Activated T-cell treated with anti-CD3 and anti-CD28 coated beads, Interleukin-2, amount 50 U/mL, for 24 hours (primary cell): ENCODE measurements around the gene QPCTL.
"Not testable (repeated sequence)": the region's sequence is repeated elsewhere in the genome, so short reads cannot be mapped to it uniquely, and the experiment has no call there.

Source experiments
- DNase-seq: peaks from one replicate; pipeline ENCODE4 v3.0.0-alpha.2; 2020
- H3K27ac Mint-ChIP-seq: 2 replicates; pipeline ENCODE4 v1.8.0; 2020; ENCODE audit warnings: mild to moderate bottlenecking, mixed read lengths
- H3K27me3 Mint-ChIP-seq: 2 replicates; pipeline ENCODE4 v1.8.0; 2020; ENCODE audit warnings: mixed read lengths
- H3K36me3 Mint-ChIP-seq: 2 replicates; pipeline ENCODE4 v1.8.0; 2020; ENCODE audit warnings: low read depth, mixed read lengths
- H3K4me1 Mint-ChIP-seq: 2 replicates; pipeline ENCODE4 v1.8.0; 2020; ENCODE audit warnings: low read depth, mixed read lengths
- H3K4me3 Mint-ChIP-seq: 2 replicates; pipeline ENCODE4 v1.8.0; 2020; ENCODE audit warnings: mild to moderate bottlenecking, moderate library complexity, mixed read lengths
- H3K9me3 Mint-ChIP-seq: 2 replicates; pipeline ENCODE4 v1.8.0; 2020; ENCODE audit warnings: mixed read lengths

The QPCTL gene

DNA sequence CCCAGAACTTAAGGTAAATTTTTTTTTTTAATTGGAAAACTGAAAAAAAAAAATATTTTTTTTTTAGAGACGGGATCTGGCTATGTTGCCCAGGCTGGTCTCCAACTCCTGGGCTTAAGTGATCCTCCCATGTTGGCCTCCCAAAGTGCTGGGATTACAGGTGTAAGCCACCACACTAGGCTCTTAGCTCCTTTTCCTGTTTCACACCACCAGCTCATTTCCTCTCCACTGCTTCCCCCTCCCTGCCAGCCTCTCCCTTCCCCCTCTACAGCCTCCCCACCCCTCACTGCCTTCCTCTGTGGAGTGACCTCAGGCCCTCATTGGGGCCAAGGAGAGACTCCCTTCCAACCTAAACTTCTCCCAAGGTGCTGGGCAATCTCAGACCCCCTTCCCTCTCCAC, 28.7 kb upstream of the QPCTL start:
- Mint-ChIP-seq H3K4me3 (no peak overlapping the region), H3K4me1 (peaks cover 19% of the 10 kb centered on the region), H3K36me3 (no peaks in the 10 kb centered on the region), H3K27ac (no peak overlapping the region), H3K9me3 (no peaks in the 10 kb centered on the region), H3K27me3 (peaks cover 12% of the 10 kb centered on the region)
- no peak for DNase-seq

DNA sequence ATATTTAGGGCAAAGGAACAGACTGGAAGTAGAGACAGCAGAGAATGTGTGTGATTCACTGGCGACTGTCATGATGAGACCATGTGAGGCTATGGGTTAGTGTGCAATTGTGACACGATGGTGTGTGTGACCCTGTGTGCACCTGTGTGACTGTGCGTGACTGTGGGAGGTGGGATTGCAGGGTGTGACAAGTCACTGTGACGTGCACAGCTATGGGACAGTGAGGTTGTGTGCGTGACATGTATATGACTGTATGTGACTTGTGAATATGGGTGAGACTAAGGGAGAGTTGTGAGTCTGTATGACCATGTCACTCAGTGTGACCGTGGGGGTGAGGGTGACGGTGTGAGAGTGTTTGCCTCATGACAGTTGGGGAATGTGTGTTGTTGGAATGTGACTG, 27.9 kb upstream of the QPCTL start:
- Mint-ChIP-seq H3K9me3 (no peaks in the 10 kb centered on the region), H3K4me1 (peaks cover 26% of the 10 kb centered on the region), H3K27ac (no peak overlapping the region), H3K27me3 (peaks cover 18% of the 10 kb centered on the region), H3K4me3 (no peak overlapping the region), H3K36me3 (no peaks in the 10 kb centered on the region)
- DNase-seq = no peak

DNA sequence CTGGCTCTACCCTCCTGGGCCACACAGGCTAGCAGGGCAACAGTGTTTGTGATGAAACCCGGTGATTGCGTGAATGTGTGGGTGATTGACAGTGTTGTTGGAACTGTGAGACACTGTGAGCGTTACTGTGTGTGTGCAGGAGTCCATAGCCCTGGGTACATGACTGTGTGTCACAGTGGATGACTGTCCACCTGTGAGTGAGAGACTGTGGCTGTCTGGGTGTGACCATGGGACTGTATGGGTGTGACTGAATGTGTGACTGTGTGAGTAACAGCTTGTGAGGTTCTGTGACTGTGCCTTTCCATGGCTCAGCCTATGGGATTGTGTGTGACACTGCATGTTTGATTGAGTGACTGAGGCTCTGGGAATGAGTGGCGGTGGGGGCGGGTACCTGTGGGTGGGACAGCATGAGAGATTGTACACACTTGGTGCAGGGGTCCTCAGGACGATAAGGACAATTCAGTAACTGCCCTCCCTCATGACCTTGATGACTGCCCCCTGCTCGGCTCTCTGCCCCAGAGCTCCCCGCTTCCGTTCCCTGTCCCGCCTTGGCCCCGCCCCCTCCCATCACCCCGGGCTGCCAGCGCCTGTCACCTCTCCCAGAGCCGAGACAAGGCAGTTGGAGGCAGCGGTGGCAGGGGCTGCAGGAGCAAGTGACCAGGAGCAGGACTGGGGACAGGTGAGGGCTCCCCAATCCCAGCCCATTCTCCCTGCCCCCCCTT, 24.7 kb upstream of the QPCTL start, which contains the start of gene GIPR:
Gene GIPR, plus strand, starts transcription at position 602 of the 722 bp plus-strand sequence. CDS start 1,300 bp downstream, outside the sequence.
- peak within 1 kb of the TSS; percentile 73 for H3K4me3 Mint-ChIP-seq
- peak; percentile 77 for DNase-seq
- no peaks in the 10 kb centered on the region for H3K9me3 Mint-ChIP-seq
- no peaks in the 10 kb centered on the region for H3K36me3 Mint-ChIP-seq
- H3K27ac Mint-ChIP-seq = peak within 1 kb of the TSS; percentile 63
- H3K4me1 Mint-ChIP-seq = peaks cover 39% of the 10 kb centered on the region
- H3K27me3 Mint-ChIP-seq = peaks cover 33% of the 10 kb centered on the region

DNA sequence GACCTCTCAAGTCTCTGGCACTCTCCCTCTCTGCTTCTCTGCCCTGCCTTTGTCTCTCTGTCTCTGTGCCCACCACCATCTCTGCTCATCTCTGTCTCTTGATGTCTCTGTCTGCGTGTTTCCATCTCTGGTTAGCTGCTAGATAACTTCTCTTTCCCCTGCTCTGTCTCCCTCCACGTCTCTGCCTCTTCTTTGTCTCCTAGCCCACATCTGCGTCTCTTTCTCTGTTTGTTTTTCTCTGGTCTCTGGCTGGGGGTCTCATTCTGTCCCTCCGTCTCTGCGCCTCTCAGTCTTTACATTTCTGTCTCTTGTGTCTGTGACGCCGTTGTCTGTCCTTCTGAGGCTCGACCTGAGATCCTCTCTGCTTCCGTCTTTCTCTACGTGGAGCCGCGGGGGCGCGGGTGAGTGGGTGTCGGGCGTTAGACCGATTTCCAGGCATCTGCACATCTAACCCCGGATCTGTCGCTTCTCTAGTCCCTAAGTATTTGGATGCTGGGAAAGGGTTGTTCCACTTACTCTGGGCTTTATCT, 24.1 kb upstream of the QPCTL start:
- no peaks in the 10 kb centered on the region for H3K9me3 Mint-ChIP-seq
- H3K27me3 Mint-ChIP-seq = peaks cover 33% of the 10 kb centered on the region
- peak; percentile 64 for DNase-seq
- H3K27ac Mint-ChIP-seq = peak overlapping the region; percentile 63
- H3K4me1 Mint-ChIP-seq = peaks cover 39% of the 10 kb centered on the region
- peak overlapping the region; percentile 73 for H3K4me3 Mint-ChIP-seq
- no peaks in the 10 kb centered on the region for H3K36me3 Mint-ChIP-seq

DNA sequence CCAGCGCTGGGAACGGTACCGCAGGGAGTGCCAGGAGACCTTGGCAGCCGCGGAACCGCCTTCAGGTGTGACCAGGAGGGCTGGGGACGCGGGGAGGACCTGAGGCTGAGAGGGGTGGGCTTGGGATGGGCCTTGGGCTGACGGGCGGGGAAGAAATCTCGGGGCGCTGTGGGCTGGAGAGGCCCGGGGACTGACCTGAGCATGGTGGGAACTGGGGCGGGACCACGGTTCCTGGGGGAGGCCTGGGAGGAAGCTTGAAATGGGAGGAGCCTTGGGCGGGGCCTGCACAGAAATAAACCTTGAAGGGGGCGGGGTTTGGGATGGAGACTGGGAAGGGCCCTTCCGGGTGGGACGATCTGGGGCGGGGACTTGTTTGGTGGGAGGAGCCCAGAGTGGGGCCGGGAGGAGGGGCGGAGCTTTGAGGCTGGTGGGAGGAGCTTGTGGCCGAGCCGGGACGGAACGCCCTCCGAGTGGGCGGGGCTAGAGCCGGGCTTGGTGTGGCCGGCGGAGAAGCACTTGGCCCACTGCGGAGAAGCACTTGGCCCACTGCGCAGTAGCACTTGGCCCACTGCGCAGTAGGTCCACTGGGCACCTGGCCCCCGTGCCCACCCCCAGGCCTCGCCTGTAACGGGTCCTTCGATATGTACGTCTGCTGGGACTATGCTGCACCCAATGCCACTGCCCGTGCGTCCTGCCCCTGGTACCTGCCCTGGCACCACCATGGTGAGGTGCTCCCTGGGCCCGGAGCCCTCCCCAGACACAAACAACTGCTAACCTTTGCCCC, 21.6 kb upstream of the QPCTL start:
- no peaks in the 10 kb centered on the region for H3K9me3 Mint-ChIP-seq
- no peaks in the 10 kb centered on the region for H3K36me3 Mint-ChIP-seq
- peaks cover 30% of the 10 kb centered on the region for H3K27me3 Mint-ChIP-seq
- H3K27ac Mint-ChIP-seq = no peak overlapping the region
- H3K4me1 Mint-ChIP-seq = peaks cover 37% of the 10 kb centered on the region
- peak; percentile 78 for DNase-seq
- peak overlapping the region; percentile 43 for H3K4me3 Mint-ChIP-seq

DNA sequence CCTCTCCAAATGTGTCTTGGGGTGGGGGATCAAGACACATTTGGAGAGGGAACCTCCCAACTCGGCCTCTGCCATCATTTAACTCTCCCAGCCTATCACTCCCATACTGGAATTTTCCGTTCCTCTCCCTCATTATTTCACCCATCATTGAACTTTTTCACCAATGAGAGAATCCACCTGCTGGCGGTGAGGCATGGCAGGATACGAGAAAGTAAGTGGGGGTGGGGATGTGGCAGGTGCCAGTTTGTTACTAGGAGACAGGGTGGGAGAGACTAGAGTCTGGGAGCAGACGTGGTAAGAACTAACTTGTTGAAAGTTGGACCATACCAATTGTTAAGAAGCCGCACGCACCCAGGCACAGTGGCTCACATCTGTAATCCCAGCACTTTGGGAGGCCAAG, 17.5 kb upstream of the QPCTL start:
- peaks cover 15% of the 10 kb centered on the region for H3K27me3 Mint-ChIP-seq
- no peaks in the 10 kb centered on the region for H3K9me3 Mint-ChIP-seq
- no peak overlapping the region for H3K27ac Mint-ChIP-seq
- no peaks in the 10 kb centered on the region for H3K36me3 Mint-ChIP-seq
- H3K4me3 Mint-ChIP-seq = no peak overlapping the region
- peaks cover 21% of the 10 kb centered on the region for H3K4me1 Mint-ChIP-seq
- DNase-seq = no peak

DNA sequence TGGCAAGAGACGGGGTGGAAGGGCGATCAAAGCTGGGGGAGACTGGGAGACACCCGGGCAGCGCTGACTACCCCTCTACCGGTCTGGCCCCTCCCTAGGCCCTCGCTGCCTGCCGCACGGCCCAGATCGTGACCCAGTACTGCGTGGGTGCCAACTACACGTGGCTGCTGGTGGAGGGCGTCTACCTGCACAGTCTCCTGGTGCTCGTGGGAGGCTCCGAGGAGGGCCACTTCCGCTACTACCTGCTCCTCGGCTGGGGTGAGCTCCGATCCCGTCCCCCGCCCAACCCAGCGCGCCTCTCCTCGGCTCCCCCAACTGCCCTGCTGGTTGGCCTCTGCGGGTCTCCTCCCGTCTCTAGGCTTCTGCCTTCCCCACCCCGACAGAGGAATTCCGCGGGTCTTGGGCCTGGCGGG, 15.6 kb upstream of the QPCTL start:
- DNase-seq = peak; percentile 77
- Mint-ChIP-seq H3K36me3 (no peaks in the 10 kb centered on the region), H3K9me3 (no peaks in the 10 kb centered on the region), H3K27ac (peak overlapping the region; percentile 23), H3K4me3 (peak overlapping the region; percentile 58), H3K27me3 (no peaks in the 10 kb centered on the region), H3K4me1 (peaks cover 18% of the 10 kb centered on the region)

DNA sequence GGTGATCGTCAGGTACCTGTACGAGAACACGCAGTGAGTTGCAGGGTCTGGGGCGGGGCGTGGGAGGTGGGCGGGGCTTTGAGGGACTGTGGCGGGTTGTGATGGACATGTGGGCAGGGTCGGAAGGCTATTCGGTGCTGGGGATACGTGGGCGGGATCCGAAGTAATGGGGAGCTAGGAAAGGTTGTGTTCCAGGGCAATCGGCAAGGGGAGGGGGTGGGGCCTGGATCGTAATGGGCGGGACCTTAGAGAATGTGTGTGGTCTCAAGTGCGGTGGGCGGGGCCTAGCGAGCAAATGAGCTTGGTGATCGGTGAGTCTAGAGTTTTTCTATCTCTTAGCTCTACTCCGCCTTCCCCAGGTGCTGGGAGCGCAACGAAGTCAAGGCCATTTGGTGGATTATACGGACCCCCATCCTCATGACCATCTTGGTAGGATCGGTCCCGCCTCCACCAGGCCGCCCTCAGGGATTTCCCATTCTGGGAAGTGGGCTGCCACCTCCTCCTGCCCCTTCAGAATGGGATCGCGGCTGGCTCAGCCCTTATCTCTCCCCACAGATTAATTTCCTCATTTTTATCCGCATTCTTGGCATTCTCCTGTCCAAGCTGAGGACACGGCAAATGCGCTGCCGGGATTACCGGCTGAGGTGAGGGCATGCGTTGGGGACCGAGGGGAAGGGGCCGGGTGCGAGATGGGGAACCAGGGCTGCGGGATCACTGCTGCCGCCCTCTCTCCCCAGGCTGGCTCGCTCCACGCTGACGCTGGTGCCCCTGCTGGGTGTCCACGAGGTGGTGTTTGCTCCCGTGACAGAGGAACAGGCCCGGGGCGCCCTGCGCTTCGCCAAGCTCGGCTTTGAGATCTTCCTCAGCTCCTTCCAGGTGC, 14.9 kb upstream of the QPCTL start:
- Mint-ChIP-seq H3K27ac (no peak overlapping the region), H3K4me1 (peaks cover 21% of the 10 kb centered on the region), H3K36me3 (no peaks in the 10 kb centered on the region), H3K4me3 (peak overlapping the region; percentile 64), H3K27me3 (no peaks in the 10 kb centered on the region), H3K9me3 (no peaks in the 10 kb centered on the region)
- peak; percentile 84 for DNase-seq

DNA sequence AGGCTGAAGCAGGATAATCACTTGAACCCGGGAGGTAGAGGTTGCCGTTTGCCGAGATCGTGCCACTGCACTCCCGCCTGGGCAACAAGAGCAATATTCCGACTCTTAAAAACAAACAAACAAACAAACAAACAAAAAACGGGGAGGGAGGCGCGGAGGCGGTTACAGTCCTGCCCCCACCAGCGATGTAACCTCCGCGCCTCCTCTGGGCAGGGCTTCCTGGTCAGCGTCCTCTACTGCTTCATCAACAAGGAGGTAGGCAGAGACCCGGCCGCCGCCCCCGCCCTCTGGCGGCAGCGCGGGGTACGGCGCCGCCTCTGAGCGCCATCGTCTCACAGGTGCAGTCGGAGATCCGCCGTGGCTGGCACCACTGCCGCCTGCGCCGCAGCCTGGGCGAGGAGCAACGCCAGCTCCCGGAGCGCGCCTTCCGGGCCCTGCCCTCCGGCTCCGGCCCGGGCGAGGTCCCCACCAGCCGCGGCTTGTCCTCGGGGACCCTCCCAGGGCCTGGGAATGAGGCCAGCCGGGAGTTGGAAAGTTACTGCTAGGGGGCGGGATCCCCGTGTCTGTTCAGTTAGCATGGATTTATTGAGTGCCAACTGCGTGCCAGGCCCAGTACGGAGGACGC, 11.0 kb upstream of the QPCTL start:
- Mint-ChIP-seq H3K9me3 (no peaks in the 10 kb centered on the region), H3K27me3 (no peaks in the 10 kb centered on the region), H3K36me3 (peaks cover 38% of the 10 kb centered on the region), H3K4me1 (peaks cover 19% of the 10 kb centered on the region), H3K4me3 (peak overlapping the region; percentile 65), H3K27ac (peak overlapping the region; percentile 76)
- DNase-seq = peak; percentile 92

DNA sequence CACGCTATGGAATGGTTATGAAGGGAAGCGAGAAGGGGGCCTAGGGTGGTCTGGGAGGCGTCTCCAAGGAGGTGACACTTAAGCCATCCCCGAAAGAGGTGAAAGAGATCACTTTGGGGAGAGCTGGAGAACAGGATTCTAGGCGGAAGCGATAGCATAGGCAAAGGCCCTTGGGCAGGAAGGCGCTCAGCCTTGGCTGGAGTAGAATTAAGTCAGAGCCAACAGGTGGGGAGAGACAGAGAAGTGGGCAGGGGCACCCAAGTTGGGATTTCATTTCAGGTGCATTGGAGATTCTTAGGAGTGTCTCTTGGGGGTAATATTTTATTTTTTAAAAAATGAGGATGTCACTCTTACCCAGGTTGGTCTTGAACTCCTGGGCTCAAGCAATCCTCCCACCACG, 10.3 kb upstream of the QPCTL start:
- no peaks in the 10 kb centered on the region for H3K27me3 Mint-ChIP-seq

DNA sequence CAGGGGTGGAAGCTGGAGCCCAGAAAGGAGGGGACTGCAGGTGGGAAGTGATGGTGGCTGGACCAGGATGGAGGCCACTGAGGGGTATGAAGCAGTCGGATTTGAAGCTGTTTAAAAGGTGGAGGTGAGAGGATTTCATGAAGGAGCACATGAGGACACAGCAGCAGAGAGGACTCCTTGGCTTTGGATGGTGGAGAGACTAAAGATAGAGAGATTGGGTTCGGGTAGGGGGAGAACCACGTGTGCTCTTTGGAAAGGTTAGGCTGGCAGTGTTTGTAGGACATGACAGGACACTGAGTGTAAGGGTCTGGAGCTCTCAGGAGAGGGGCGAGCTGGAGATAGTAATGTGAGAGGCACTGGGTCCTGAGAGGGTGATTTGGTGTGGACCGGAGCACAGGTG, 9.6 kb upstream of the QPCTL start:
- H3K27ac Mint-ChIP-seq = peak overlapping the region; percentile 15
- H3K4me3 Mint-ChIP-seq = no peak overlapping the region
- DNase-seq = no peak
- no peaks in the 10 kb centered on the region for H3K27me3 Mint-ChIP-seq
- H3K4me1 Mint-ChIP-seq = peaks cover 13% of the 10 kb centered on the region
- peaks cover 52% of the 10 kb centered on the region for H3K36me3 Mint-ChIP-seq
- H3K9me3 Mint-ChIP-seq = no peaks in the 10 kb centered on the region

More for the DNA sequence above, 10.3 kb upstream of the QPCTL start:
- Mint-ChIP-seq H3K4me1 (peaks cover 16% of the 10 kb centered on the region), H3K36me3 (peaks cover 44% of the 10 kb centered on the region), H3K4me3 (no peak overlapping the region), H3K9me3 (no peaks in the 10 kb centered on the region), H3K27ac (no peak overlapping the region)
- DNase-seq = no peak

DNA sequence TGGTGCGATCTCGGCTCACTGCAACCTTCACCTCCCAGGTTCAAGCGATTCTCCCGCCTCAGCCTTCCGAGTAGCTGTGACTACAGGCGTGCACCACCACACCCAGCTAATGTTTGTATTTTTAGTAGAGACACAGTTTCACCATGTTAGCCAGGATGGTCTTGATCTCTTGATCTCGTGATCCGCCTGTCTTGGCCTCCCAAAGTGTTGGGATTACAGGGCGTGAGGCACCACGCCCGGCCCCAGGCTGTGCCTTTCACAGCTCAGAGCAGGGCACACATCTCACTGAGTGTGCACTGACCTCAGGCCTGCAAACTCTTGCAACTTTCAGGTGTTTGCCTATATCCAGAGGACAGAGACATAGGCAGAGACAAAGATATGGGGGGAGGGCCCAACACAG, 7.4 kb upstream of the QPCTL start:
- Mint-ChIP-seq H3K4me1 (peaks cover 19% of the 10 kb centered on the region), H3K36me3 (peaks cover 68% of the 10 kb centered on the region)
- not testable (repeated sequence) for H3K4me3 Mint-ChIP-seq, H3K27ac Mint-ChIP-seq, H3K9me3 Mint-ChIP-seq, H3K27me3 Mint-ChIP-seq, DNase-seq

DNA sequence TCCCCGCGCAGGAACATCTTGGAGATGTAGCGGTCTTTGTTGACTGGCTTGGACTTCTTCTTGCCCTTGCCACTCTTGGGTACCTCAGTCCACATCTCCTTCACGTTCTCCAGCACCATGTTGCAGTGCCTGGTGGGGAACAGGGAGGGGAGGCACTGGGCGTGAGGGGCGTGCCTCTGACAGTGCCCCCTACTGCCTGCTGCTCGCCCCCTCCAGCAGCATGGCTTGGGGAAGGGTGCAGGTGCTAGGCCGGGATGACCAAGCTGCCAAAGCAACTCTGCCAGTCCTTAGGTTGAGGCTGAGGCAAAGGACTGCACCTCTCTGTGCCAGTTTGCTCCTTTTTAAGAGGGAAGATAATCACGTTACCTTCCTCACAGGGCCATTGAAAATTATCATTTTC, 4.9 kb upstream of the QPCTL start:
- Mint-ChIP-seq H3K36me3 (peaks cover 86% of the 10 kb centered on the region), H3K4me1 (peaks cover 20% of the 10 kb centered on the region), H3K27me3 (no peaks in the 10 kb centered on the region), H3K9me3 (no peaks in the 10 kb centered on the region), H3K27ac (no peak overlapping the region), H3K4me3 (no peak overlapping the region)
- no peak for DNase-seq
